Activated naive CD4-positive, alpha-beta T cell treated with Interleukin-2 at 50 U/mL for 16 hours (primary cell): ENCODE measurements around the gene ESPNL.
A peak's percentile ranks its signal among the peaks of the same experiment; 100 is the strongest.
"Not testable (repeated sequence)": the region's sequence is repeated elsewhere in the genome, so short reads cannot be mapped to it uniquely, and the experiment has no call there.

Experiments
- DNase-seq: peaks from one replicate; pipeline ENCODE4 v3.0.0-alpha.2; 2020

Gene ESPNL

DNA sequence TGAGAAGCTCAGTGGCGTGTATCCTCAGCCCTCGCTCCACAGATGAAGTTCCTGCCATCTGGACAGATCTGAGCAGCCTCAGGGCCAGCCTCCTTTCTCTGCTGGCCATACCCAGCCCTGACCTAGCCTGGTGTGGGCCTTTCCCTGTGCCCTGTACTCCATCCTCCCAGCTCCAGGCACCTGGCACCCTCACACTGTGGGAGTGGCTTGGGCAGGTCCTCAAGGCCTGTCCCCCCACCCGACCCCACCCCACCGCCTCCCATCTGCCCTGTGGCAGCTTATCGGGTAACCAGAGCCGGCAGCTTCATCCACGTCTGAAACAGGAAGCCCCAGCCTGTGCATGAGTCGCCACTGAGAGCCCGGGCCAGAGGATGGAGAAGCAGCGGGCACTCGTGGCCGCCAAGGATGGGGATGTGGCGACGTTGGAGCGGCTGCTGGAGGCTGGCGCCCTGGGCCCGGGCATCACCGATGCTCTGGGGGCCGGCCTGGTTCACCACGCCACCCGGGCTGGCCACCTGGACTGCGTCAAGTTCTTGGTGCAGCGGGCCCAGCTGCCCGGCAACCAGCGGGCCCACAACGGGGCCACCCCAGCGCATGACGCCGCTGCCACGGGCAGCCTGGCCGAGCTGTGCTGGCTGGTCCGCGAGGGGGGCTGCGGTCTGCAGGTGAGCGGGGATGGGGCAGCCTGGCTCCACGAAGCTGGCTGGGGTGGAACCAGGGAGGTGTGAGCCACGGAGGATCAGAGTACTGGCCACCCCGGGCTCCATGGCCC, at the start of gene ESPNL:
Gene ESPNL, plus strand, starts transcription at position 292 of the 772 bp plus-strand sequence. Its CDS starts 80 bp downstream, at position 372.
- no peak for DNase-seq

GRCh38 chr2:238053191-238053776, 46.9 kb upstream of the ESPNL start:
- DNase-seq: no peak

- DNase-seq: no peak
These were observed 44.3 kb upstream of the ESPNL start for GRCh38 chr2:238055841-238056240.

DNA sequence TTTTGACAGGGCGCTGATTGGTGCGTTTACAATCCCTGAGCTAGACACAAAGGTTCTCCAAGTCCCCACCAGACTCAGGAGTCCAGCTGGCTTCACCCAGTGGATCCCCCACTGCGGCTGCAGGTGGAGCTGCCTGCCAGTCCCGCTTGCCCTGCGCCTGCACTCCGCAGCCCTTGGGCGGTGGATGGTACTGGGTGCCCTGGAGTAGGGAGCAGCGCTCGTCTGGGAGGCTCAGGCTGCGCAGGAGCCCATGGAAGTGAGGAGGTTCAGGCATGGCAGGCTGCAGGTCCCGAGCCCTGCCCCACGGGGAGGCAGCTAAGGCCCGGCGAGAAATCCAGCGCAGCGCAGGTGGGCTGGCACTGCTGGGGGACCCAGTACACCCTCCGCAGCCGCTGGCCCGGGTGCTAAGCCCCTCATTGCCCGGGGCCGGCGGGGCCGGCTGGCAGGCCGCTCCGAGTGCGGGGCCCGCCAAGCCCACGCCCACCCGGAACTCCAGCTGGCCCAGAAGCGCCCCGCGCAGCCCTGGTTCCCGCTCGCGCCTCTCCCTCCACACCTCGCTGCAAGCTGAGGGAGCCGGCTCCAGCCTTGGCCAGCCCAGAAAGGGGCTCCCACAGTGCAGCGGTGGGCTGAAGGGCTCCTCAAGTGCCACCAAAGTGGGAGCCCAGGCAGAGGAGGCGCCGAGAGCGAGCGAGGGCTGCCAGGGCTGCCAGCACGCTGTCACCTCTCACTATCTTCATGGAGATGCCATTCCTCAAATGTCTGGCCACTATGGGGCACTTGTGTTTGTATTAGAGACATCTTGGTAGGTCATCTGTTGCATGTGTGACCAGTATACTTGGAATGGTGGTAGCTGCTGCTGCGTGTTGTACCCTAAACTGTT, 42.2 kb upstream of the ESPNL start:
- not testable (repeated sequence) for DNase-seq

DNA sequence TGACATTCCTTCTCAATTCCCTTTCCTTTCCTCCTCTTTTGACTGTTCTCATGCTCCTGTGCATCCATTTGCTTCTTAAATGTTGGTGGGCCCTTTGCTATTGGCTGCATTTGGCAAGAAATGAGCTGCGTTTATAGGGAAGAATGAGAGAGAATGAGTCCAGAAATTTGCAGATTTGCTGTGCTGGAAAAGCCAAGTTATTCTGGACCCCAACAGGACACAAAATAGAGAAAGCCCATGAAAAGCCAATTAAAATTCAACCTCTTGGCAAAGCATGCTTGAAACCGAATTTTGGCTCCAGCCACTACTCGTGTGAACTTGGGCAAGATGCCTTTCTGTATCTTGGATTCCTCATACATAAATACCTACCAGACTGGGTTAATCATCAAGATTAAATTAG, 40.6 kb upstream of the ESPNL start:
- DNase-seq: no peak

- DNase-seq: no peak
These were observed 40.0 kb upstream of the ESPNL start for GRCh38 chr2:238060096-238060541.

- peak; percentile 96 for DNase-seq
These were observed 39.4 kb upstream of the ESPNL start, which contains the start of gene SCLY for GRCh38 chr2:238060542-238061314. Gene SCLY (plus strand): TSS chr2:238061001. CDS start chr2:238061055, 54 bp downstream.

- peak; percentile 12 for DNase-seq
These were observed 38.6 kb upstream of the ESPNL start for GRCh38 chr2:238061315-238062202.

- DNase-seq: no peak
These were observed 36.5 kb upstream of the ESPNL start for GRCh38 chr2:238063414-238064189.

GRCh38 chr2:238064376-238064775, 35.8 kb upstream of the ESPNL start:
- DNase-seq: no peak

- DNase-seq: no peak
These were observed 34.9 kb upstream of the ESPNL start for GRCh38 chr2:238065071-238065846.

GRCh38 chr2:238066218-238066617, 33.9 kb upstream of the ESPNL start:
- DNase-seq: no peak

DNA sequence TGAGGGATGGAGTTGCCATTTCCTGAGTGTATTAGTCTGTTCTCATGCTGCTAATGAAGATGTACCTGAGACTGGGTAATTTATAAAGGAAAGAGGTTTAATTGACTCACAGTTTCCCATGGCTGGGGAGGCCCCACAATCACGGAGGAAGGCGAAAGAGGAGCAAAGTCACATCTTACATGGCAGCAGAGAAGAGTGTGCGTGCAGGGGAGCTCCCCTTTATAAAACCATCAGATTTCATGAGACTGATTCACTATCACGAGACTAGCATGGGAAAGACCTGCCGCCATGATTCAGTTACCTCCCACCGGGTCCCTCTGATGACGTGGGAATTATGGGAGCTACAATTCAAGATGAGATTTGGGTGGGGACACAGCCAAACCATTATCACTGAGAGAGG, 33.4 kb upstream of the ESPNL start:
- peak; percentile 32 for DNase-seq

DNA sequence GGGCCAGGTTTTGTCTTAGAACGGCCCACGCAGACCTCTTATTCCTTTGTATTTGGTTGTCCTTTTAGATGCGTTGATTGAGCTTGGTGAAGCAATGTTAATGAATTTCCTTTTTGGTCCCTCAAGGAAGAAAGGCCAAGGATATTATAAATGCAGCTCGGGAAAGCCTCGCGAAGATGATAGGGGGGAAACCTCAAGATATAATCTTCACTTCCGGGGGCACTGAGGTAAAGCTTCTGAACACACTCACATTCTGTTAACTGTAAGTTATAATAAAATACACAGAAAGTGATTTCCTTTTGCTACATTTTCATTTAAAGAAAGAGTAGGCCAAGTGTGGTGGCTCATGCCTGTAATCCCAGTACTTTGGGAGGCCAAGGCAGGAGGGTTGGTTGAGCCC, 32.2 kb upstream of the ESPNL start:
- DNase-seq: no peak

- peak; percentile 18 for DNase-seq
These were observed 31.0 kb upstream of the ESPNL start for GRCh38 chr2:238069021-238069709.

DNA sequence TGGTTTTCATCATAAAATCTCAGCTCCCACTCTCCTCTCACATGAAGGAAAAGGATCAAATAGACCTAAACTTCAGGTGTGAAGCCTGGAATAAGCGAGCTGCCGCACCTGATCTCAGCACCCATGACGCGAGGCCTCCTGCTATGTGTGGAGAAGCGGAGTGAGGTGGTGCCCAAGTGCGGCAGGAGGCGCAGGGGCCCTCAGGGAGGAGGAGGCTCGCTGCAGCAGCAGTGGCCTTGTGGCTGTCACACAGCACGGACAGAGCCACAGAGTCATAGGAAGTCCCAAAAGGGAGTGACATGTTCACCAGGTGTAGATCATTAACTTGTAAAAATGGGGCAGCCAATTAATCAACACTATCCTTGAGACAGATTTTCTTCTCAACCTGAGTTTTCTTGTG, 30.3 kb upstream of the ESPNL start:
- no peak for DNase-seq

DNA sequence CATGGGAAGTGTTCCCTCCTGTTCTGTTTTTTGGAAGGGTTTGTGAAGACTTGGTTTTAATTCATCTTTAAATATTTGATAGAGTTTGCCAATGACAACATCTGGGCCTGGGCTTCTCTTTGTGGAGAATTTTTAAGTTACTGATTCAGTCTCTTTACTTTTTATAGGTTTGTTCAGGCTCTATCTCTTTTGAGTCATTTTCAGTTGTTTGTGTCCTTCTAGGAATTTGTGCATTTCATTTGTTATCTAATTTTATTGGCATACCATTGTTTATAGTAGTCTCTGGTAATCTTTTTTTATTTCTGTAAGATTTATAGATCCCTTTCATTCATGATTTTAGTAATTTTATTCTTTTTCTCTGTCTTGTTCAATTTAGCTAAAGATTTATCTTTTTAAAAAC, 24.7 kb upstream of the ESPNL start:
- DNase-seq: no peak

DNA sequence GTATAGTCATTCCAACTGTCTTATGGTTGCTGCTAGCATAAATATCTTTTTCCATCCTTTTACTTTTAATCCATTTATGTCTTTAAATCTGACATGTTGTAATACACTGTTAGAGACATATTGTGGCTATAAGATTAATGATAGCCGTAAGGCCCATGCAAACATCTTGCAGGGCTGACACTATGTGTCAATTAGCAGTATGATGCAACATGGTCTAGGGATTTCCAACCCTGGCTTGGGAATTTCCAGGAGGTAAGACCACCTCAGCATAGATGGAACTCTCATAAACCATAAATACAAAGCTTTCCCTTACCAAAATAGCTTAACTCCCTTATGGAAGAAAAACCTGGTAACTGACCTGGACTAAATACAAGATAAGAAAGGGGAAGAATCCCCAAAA, 22.8 kb upstream of the ESPNL start:
- DNase-seq: no peak

GRCh38 chr2:238079874-238080327, 20.2 kb upstream of the ESPNL start:
- DNase-seq: no peak
